VCaP (cell line): Measurements from ENCODE around the gene COL1A1.

Experiments used
- H3K27ac ChIP-seq: fragments of 450-650 bp; 2 replicates; pipeline ENCODE4 v1.5.1; 2017
- CTCF ChIP-seq: fragments of 450-650 bp; conservative IDR thresholded peaks from 2 replicates; pipeline ENCODE4 v1.5.1; 2017; ENCODE audit warnings: mild to moderate bottlenecking, moderate library complexity

Gene COL1A1

GRCh38 chr17:50192144-50192617, 9.2 kb downstream of the COL1A1 start:
- no peak for TF ChIP-seq CTCF
- H3K27ac ChIP-seq = no peak overlapping the region

- H3K27ac ChIP-seq = no peak overlapping the region
These were observed 9.9 kb downstream of the COL1A1 start for GRCh38 chr17:50191359-50192143.

GRCh38 chr17:50190603-50191358, 10.7 kb downstream of the COL1A1 start:
- H3K27ac ChIP-seq = no peak overlapping the region
- no peak for TF ChIP-seq CTCF

More at GRCh38 chr17:50191359-50192143, 9.9 kb downstream of the COL1A1 start:
- TF ChIP-seq CTCF = no peak

- H3K27ac ChIP-seq = no peak overlapping the region
- no peak for TF ChIP-seq CTCF
These were observed 11.2 kb downstream of the COL1A1 start for GRCh38 chr17:50190293-50190602.

- TF ChIP-seq CTCF = no peak
- no peak overlapping the region for H3K27ac ChIP-seq
These were observed 11.7 kb downstream of the COL1A1 start for GRCh38 chr17:50189550-50190292.

GRCh38 chr17:50188921-50189549, 12.4 kb downstream of the COL1A1 start:
- H3K27ac ChIP-seq = no peak overlapping the region
- no peak for TF ChIP-seq CTCF

GRCh38 chr17:50188531-50188920, 12.9 kb downstream of the COL1A1 start:
- H3K27ac ChIP-seq = no peak overlapping the region
- no peak for TF ChIP-seq CTCF
